NCI-H1436 (cell line): ENCODE measurements around the gene LSM4.

Experiments
- DNase-seq: peaks from one replicate; lab custom pipeline; 2025; lab: John Stamatoyannopoulos, UW

LSM4 gene

DNA sequence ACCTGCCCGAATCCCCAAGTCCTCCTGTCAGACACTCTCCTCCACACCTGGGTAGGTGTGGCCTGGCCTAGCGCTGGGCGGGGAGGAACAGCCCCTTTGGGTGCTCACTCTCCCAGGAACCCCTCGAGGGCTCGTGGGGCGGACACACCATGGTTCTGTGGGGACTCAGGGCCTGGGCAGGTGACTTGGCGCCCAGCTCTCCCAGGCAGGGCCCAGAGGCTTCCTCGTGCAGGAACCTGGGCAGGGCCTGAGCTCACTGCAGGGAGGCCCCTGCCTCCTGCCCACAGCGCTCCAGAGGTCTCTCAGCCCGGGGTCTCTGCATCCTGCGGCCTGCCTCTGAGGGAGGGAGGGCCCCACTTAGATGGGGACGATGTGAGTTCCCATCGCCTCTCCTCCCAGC lies 11.9 kb downstream of the LSM4 start:
- no peak for DNase-seq

GRCh38 chr19:18310118-18310909 lies 12.6 kb downstream of the LSM4 start:
- no peak for DNase-seq

DNA sequence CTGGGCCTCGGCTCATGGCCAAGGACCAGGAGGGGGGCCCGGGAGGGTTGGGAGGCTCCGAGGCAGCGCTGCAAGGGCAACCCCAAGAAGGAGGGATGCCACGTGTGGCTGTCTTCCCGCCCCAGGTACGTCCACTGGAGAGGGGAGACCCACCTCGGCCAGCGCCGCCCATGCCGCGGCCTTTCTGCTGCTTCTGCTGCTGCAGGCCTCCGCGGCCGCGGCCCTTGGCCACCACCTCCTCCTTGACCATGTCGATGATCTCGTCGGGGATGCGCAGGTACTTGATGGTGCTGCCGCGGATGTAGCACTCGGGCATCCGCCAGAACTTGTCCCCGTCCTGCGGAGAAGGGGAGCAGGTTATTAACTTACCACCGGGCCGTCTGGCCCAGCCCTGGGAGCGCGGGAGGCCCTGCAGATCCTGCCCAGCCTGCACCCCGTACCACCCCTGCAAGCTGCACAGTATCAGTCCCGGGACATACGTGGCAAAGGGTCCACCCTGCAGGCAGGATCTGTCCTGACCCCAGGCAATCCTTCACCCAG lies 13.3 kb downstream of the LSM4 start:
- no peak for DNase-seq

DNA sequence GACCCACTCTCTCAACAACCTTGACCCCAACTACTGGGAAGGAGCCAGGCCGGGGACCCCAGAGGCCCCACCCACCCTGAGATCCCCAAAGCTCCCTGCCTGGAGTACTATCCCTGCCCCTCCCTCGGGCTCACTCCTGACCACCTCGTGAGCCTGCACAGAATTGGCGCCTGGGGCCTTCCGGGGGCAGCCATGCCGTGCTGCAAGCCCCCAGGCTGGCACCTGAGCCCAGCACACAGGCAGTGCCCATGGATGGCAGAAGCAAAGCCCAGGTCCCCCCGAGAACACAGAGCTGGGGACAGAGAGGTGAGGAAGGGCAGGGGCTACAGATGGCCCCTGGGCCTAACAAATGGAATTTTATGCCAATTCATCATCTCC lies 13.9 kb downstream of the LSM4 start:
- no peak for DNase-seq

DNA sequence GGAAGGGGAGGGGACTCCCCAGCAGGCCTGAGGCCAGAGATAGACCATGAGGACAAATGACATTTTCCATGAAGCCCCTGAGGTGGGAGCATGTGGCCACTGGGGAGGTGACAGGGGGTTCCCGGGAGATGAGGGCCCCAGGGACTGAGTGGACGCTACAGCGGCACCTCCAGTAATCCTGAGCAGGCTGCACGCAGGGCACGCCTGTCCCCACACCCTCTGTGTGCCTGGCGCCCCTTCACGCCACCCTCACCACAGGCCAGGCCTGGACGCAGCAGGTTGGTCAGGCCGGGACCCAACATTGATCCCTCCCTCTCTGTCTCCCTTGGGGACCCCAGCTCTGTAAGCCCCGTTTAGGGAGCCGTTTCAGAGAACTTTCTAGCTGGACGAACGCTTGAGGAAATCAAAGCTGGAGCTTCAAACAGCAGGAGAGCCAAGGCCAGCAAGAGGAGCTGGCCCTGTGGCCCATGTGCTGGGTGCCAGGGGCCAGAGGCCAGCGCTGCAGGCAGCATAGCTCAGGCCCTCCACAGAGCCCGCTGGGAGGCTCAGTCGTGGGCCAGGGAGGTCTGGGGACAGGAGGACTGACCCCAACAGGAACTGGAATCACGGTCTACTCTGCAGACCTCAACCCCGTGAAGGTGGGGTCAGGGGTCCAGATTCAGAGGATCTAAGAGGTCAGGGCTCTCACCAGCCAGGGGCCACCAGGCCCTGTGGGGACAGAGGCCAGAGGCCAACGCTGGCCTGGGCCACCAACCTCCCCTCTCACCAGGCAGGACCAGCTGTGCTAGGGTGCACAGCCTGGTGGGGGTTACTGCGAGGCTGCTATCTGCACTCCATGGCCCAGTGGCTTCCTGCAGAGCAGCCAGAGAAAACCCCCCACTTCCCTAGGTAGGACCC lies 14.6 kb downstream of the LSM4 start:
- no peak for DNase-seq

- DNase-seq, result no peak
Observed at GRCh38 chr19:18307271-18307681, 15.6 kb downstream of the LSM4 start.

- DNase-seq, result no peak
Observed at GRCh38 chr19:18306888-18307260, 16.0 kb downstream of the LSM4 start.

DNA sequence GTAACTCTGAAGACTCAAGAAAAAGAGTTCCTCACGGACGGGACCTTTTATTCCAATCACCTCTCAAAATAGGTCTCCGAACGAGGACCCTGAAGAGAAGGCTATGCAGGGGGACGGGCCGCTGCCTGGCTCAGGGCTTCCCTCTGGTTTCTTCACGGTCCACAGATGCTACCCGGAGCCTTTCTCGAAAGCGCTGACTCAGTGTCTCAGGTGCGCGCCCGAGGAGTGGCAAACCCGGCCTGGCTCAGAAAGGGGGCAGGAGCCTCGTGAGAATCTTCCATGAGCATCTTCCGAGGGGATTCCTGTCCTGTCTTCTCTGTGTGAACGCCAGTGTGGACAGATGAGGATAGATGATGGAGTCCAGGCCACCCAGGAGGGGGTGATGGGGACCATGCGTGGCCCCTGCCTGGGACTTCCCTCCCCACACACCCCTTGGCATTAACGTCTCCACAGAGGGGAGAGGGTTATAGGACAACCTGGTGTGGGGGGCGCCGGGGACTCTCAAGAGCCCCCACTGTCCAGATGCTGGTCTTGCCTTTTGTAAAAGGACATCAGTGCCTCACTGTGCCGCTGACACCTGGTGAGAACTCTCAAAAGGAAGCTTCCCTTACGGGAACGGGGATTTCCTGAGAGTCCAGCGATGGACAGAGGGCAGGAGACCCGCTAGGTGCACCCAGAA lies 16.5 kb downstream of the LSM4 start:
- no peak for DNase-seq

DNA sequence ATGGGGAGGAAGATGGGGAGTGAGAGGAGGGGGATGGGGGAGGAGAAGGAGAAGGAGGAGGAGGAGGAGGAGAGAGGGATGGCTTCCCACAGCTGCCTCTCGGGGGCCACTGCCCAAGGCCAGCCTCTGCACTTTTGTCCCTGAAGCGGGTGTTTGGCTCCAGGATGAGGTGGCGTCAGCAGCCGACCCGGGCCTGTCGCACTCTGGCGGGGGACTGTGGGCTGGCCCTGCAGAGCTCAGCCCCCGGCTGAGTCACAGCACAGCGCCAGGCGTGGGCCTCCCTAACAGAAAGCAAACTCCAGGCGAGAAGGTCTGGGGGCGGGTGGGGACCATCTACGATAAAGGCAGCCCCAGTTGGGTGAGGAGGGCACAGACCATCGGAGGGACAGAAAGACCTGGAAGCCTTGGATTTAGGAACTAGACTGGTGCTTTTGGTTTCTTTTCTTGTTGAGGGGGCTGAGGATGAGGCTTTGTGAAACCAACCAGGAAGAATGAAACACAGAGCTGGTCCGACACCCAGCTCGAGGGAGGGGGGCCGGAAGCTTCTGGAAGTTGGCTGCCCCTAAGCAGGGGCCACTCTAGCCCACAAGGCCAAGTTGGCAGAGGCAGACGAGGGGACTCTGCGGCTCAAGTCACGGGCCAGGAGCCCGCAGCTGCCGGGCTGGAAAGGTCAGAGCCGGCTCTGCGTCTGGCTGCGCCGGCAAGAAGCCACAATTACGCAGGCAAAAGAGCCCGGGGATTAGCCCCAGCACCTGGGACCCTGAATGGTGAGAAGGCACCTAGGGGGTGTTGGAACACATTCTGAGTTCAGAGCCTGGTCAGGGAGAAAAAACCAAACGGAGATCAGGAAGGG lies 18.2 kb downstream of the LSM4 start:
- DNase-seq, result peak; percentile 66

DNA sequence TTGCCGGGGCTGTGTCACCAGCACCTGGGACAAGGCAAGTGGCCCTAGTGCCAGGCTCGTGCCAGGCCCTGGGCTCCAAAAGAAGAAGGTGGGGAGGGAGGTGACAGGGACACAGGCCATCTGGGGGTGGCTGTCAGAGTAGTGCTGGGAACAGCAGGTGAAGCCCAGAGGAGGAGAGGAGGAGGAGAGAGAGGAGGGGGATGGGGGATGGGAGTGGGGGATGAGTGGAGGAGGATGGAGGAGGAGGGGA lies 18.7 kb downstream of the LSM4 start:
- DNase-seq, result peak; percentile 66

DNA sequence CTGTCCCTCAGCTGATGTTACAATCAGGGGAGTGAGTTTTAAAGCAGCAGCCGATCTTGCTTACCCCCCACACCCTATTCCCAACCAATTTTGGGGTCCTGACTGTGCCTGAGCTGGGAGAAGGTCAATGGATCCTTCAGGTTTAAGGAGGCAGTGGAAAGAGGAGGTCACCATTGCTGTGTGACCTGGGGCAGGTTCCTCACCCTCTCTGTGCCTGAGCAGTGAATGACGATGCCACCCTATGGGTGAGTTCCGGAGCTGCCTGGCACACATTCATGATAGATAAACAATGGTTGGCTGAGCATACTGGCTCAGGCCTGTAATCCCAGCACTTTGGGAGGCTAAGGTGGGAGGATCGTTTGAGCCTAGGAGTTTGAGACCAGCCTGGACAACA lies 21.2 kb downstream of the LSM4 start:
- no peak for DNase-seq

GRCh38 chr19:18300930-18301717 lies 21.8 kb downstream of the LSM4 start:
- DNase-seq, result no peak

DNA sequence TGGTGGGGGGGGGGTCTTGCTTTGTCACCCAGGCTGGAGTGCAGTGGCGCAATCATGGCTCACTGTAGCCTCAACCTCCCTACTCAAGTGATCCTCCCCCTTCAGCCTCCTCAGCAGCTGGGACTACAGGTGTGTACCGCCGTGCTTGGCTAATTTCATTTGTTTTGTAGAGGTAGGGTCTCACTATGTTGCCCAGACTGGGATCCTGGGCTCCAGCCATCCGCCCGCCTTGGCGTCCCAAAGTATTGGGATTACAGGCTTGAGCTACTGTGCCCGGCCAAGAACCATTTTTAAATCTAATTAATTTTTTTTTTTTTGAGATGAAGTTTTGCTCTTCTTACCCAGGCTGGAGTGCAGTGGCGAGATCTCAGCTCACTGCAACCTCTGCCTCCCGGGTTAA lies 23.2 kb downstream of the LSM4 start:
- DNase-seq, result no peak

DNA sequence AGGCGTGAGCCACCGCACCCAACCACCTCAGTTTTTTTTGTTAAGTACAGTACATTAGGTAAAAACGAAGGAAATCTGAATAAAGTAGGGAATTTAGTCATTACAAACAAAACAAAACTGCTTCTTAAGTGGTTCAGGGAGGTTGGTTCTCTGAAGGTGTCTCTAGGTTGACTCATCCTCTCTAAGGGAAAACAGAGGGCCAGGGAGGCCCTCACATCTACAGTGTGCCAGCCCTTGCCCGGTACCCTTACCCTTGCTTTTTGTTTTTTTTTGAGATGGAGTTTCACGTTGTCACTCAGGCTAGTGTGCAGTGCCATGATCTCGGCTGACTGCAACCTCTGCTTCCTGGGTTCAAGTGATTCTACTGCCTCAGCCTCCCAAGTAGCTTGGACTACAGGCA lies 24.3 kb downstream of the LSM4 start:
- DNase-seq, result no peak

DNA sequence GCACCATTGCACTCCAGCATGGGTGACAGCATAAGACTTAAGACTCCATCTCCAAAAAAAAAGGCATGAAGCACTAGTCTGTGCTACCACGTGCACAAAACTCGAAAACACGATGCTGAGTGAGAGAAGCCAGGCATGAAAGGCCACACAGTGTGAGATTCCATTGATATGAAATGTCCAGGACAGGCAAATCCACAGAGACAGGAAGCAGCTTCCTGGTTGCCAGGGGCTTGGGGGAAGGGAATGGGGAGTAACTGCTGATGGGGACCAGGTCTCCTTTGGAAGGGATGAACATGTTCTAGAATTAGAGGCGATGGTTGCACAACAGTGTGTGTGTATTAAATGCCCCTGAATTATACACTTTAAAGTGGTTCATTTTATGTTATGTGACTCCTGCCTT lies 25.6 kb downstream of the LSM4 start:
- DNase-seq, result no peak

DNA sequence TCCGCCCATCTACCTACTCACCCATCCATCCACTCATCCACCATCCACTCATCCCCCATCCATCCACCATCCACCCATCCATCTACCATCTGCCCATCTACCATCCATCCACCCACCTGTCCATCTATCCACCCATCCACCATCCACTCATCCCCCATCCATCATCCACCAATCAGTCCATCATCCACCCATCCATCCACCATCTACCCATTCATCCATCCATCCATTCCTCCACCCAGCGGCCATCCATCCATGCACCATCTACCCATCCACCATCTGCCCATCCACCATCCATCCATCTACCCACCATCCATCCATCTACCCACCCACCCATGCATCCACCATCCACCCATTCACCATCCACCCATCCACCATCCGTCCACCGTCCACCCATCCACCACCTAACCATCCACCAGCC lies 27.8 kb downstream of the LSM4 start:
- DNase-seq, result no peak

DNA sequence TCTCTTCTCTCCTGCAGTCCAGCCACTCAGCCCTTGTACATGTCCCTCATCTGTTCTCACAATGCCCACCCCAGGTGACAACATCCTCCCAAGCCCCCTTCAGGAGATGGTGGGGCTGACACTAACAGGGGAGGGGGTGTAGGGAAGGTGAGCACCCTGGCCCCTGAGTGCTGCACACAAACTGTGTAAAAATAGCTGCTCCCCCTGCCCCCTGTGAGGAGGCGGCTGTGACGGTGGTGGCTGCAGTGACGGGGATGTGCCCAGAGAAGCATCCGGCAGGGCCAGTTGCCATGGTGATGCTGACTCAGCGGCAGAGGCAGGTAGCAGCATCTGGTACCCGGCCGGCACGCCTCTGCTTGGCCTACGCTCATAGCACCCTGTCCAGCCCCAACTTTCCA lies 28.4 kb downstream of the LSM4 start:
- DNase-seq, result peak; percentile 53

DNA sequence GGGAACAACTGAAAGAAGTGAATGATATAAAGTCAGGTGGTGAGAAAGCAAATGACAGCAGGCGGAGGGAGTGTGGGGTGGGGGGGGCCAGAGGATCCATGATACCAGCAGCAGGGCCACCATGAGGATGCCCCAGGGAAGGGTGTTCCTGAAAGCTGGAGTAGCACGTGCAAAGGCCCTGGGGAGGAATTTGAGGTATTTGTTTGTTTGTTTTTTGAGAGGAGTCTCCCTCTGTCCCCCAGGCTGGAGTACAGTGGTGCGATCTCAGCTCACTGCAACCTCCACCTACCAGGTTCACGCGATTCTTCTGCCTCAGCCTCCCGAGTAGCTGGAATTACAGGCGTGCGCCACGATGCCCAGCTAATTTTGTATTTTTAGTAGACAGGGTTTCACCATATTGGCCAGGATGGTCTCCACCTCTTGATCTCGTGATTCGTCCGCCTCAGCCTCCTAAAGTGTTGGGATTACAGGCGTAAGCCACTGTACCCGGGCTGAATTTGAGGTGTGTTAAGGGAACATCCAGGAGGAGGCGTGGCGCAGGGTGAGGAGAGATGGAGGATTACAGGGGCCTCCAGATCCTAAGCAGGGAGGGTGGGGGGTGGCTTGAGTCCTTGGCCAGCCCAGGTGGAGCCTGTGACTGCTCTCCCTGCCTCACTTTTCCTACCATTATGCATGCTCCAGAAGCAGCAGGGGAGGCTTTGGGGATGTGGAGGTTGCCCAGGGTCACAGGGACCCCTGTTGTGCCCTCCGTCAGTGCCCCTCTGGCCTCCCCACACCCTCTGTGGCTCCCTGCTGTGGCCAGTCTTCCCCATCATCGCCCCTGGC lies 29.0 kb downstream of the LSM4 start:
- no peak for DNase-seq

DNA sequence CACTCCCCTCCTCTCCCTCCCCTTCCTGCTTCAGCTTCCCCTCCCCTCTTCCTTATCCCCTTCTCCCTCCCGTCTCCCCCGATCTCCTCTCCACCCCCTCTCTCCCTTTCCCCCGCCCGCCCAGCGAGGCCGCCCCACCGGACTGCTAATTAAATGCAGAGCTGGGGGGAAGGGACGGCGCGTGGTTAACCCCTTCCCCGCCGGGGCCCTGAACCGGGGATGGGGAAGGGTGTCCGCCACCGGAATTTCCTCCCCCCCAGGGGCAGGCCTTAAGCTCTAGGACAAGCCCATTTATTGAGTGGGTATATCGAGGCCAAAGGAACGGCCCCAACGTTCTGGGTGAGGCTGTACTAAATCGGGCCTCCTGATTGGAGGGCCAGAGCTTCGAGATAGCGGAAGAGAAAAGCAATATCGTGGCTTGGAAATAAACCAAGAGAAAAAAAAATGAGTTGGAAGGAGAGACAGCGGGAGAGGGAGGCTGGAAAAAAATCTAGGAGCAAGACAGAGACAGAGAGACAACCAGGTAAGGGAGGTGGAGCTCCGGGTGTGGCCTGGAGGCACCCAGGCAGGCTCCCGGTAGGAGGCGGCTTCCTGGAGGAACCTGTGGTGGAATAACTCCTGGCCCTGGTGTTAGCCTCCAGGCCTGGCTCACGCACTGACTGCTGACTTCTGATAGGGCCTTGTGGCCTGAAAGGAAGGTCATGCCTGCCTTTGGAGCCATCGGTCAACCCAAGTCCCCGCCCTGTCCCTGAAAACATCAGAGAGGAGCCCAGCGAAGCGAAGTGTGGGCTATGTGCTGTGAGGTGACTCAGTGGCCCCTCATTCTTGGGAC lies 29.9 kb downstream of the LSM4 start:
- peak; percentile 69 for DNase-seq
